Measurements from ENCODE around the gene ZNF790.

- TF ChIP-seq CTCF (IDR thresholded peaks at IDR 0.05) = no peak
- no peak for TF ChIP-seq POLR2A (IDR thresholded peaks at IDR 0.05)
These were observed 41.5 kb downstream of the ZNF790 start for GRCh38 chr19:36796714-36796992.

All from thyroid gland (tissue), 4 donors.